GM10847 (cell line): Measurements from ENCODE around the gene CFAP70.

Source experiments
- POLR2A ChIP-seq: IDR thresholded peaks from 2 replicates; pipeline ENCODE4 v1.6.1; 2011; ENCODE audit not compliant: insufficient read length; ENCODE audit errors: extremely low read depth

Gene CFAP70

DNA sequence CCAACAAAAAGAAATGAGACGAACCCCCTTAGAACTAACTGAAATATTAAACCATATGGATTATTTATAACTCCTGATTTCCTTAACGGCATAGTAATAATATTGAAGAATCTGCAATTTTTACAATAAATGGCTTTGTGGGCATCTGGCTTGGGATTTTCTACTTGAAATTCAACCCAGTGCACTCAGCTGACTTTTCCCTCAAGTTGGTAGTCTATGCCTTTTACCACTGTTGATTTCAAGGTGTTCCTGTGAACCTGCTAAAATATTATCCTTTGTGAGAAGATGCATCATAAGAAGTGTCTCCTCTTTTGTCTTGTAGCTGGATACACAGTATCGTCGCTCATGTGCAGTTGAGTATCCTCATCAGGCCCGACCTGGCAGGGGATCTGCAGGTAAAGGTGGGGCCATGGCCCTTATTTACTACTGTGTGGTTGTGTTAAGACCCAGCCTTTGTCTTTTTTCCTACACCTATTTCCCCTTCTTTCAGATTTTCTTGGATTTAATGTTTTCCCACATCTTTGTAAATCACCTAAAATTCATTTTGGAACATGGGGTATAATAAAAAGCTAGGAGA is 119.6 kb downstream of the CFAP70 start:
- TF ChIP-seq POLR2A: no peak

DNA sequence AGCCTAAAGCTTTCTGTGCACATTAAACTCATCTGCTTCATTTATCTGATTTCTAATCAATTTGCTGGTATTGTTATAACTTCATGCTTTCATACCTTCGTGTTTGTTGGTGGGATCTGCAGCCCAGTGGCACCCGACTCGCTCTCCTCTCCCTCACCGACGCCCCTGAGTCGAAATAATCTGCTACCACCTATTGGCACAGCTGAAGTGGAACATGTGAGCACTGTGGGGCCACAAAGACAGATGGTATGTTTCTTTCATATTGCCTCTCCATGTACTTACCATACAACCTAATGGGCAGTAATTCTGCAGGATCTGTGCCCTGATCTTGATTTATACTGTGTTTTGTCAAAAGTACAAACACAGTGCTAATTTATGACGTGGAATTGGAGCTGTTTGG is 124.0 kb downstream of the CFAP70 start:
- TF ChIP-seq POLR2A: no peak

DNA sequence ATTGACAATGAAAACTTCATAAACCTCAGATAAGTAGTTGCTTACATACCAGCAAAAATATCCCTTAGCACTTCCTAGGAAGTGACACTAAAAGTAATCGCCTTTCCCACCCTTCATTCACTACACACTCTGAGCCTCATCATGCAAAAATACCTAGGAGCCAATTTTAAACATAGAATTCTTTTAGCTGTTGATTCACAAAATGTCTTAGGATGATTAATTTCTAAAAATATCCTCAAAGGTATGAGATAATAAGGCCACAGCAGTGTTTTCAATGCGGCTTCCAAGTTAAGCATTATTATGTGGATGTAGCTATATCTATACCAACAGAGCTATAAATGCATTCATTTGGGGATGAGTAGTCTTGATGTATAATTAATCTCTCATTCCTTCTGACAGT is 124.8 kb downstream of the CFAP70 start:
- TF ChIP-seq POLR2A: no peak

DNA sequence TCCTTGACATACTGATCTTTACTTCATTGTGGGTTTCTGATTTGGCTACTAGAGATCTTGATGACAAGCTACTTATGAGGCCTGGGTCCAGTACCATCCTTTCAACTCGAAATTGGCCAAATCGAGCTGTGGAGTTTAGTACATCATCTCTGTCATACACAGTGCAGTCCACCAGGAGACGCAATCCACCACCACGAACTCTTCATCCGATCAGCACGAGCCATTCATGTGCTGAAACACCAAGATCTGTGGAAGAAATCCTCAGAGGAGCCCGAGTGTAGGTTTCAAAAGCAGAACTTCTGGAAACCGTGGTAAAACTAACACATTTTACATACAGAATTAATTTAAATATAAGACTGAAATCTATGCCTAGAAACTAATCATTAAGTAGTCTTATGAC is 125.8 kb downstream of the CFAP70 start:
- TF ChIP-seq POLR2A: no peak

DNA sequence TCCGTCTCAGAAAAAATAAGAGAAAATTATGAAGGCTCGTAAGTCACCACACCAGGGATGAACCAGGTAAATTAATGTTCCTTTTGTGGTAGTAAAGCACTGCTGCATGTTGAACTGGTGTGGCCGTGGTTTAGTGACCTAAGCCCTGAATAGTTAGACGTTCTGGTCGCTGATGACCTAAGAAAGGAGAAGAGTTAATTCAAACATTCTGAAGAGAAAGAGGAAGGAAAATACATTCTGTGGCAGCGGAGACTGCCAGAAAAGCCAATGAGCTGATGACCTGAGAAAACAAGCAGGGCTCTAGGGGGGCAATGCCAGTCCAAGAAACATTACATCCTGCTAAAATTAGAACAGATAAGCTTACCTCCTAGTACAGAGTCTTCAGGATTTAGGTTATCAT is 129.1 kb downstream of the CFAP70 start:
- no peak for TF ChIP-seq POLR2A

DNA sequence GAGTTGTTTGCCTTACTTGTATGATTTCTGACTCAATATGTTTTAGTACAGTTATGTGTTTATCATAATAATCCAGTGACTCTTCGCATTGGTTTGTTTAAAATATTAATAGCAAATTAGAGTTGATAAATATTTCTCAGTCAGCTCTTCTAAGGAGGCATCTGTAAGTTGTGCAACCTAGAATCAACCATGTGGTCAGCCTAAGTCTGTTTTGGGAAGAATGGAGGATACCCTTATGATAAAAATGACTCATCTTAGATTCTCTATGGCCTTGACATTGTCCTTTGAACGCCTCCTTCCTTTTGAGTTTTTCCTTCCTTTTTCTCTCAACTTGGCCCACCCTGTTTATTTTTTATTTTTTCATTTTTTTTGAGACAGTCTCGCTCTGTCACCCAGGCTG is 130.4 kb downstream of the CFAP70 start:
- TF ChIP-seq POLR2A: no peak

DNA sequence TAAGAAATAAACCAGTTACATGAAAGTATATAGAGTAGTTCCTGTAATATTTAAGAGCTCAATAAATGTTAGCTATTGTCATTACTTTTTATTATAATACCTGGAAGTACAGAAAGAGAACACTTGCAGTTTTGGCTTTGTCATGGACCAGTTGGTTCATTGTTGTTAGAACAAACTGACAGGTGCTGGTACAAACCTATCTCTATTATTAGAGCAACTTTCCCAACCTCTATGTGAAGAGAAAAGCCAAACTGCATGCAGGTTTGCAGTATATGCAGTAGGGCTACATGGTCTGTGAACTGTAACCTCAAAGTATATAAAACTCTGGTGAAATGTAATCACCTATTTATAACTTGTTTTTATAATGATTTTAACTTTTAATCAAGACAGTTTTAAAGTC is 132.0 kb downstream of the CFAP70 start:
- TF ChIP-seq POLR2A: no peak

DNA sequence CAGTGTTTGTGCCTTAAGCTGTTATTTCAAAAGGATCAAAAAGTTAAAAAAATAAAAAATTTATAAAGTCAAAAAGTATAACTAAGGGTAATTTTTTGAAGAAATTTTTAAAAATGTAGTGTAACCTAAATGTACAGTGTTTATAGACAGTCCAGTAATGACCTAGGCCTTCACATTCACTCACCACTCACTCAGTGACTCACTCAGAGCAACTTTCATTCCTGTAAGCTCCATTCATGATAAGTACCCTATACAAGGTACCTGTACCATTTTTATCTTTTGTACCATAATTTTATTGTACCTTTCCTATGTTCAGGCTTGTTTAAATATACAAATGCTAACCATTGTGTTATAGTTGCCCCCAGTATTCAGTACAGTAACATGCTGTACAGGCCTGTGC is 133.1 kb downstream of the CFAP70 start:
- TF ChIP-seq POLR2A: no peak

DNA sequence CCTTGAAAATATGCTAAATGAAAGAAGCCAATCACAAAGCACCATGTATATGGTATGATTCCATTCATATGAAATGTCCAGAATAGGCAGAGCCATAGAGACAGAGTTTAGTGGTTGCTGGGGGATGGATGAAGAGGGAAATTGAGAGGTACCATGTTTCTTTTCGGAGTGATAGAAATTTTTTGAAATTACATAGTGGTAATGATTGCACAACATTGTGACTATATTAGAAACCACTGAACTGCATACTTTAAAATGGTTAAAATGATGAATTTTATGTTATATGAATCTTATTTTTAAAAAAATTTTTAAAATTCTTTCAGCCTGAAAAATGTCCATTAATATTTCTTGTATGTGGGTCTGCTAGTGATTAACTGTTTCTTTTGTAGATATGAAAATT is 137.7 kb downstream of the CFAP70 start:
- TF ChIP-seq POLR2A: no peak

DNA sequence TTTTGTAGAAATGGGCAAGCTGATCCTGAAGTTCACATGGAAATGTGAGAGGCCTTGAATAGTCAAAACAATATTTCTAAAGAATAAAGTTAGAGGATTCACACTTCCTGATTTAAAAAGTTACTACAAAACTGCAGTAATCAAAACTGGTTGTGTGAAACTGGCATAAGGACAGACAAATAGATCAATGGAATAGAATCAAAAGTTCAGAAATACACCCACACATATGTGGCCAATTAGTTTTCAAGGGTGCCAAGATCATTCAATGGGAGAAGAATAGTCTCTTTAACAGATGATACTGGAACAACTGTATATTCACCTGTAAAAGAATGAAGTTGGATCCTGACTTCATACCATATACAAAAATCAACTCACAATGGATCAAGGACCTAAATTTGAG is 139.3 kb downstream of the CFAP70 start:
- no peak for TF ChIP-seq POLR2A

DNA sequence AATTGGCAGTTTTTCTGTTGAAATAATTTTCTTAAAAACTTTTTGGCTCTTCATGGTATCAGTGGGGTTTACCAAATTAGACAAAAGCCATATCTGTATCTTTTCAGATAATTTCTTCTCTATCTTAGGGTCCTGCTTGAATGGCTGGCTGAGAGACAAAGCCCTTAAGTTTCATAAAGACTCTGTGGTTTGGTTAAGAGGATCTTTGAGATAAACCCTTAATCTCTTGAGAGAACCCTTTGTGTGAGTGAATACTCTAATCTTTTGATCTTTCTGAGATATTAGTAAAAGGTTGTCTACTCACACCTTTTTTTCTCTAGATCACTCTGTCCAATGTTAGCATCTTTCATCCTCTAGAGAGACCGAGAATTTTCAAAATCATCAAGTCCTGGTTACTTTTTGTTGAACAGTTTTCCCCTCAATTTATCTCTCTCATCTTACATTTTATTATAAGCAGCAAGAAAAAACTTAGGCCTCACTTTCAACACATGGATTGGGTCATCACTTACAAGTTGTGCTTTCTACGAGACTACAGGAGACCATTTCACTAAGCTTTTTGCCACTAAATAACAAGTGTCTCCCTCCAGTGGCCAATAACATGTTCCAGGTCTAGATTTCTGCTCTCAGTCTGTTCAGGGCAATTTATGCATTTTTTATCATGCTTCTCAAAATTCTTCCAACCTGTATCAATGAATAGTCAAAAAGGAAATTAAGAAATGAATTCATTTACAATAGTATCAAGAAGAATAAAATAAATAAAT is 140.1 kb downstream of the CFAP70 start:
- TF ChIP-seq POLR2A: no peak

DNA sequence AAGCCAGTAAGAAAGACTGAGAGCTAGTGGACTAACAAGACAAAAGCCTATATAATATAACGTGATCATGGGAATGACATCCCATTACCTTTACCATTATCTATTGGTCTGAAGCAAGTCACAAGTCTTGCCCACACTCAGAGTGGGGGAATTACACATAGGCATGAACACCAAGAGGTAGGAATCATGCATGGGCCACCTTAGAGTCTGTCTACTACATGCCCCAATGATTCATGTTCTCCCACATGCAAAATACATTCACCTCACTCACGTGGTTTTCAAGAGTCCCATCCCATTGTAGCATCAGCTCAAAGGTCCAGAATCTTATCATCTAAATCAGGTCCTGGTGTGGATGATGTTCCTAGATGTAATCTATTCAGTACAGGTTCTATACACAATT is 141.0 kb downstream of the CFAP70 start:
- no peak for TF ChIP-seq POLR2A

DNA sequence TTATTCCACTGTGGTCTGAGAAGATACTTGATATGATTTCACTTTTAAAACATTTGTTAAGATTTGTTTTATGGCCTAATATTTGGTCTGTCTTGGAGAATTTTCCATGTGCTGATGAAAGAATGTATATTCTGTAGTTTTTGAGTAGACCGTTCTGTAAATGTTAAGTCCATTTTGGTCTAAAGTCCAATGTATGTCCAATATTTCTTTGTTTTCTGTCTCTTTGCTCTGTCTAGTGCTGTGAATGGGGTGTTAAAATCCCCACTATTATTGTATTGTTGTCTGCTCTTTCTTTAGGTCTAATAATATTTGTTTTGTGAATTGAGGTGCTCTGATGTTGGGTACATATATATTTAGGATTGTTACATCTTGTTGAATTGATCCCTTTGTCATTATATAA is 142.9 kb downstream of the CFAP70 start:
- TF ChIP-seq POLR2A: no peak

DNA sequence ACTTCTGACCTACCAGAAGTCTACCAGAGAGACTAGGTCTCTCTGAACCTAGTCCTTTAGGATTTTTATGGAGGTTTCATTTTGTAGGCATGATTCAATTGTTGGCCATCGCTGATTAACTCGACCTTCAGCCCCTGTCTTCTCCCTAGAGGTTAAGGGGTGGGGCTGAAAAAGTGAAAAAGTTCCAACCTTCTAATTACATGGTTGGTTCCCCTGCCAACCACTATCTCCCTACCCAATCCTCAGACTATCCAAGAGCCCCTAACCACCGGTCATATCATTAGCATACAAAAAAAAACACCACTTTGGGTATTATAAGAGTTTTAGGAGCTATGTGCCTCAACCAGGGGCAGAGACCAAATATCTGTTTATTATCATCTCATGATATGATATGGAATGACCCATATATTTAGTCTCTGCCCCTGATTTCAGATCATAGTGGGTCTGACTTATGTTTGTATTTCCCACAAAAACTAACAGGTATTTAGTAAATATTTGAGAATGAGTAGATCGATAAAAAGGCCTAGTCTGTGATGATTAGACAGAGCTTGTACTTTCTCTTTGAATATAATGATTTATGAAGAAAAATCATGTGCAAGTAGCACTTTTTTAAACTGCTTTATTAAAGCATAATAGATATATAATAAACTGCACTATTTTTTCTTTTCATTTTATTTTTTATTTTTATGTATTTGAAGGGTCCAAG is 147.4 kb downstream of the CFAP70 start:
- no peak for TF ChIP-seq POLR2A

DNA sequence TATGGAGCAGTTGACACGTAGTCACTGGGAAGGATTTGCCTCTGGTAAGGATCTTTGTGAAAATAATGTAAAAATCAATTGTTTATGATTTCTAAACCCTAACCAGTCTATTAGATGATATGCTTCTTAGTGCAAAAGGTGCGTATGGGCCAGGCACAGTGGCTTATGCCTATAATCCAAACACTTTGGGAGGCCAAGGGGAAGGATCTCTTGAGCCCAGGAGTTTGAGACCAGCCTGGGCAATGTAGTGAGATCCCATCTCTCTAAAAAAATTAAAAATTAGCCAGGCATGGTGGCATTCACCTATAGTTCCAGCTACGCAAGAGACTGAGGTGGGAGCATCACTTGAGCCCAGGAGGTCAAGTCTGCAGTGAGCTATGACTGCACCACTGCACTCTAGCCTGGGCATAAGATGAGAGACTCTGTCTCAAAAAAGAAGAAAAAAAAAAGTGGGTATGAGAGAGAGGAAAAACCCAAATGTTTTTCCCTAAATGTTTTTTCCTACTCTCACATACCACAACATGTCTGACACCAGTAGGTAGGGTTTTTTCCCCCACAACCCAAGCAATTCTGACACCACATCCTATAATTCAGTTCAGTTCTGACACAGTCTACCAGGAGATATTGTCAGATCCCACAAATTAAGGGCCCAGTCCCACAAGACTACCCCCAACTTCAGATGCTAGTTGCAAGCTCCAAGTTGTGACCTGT is 148.1 kb downstream of the CFAP70 start:
- no peak for TF ChIP-seq POLR2A

DNA sequence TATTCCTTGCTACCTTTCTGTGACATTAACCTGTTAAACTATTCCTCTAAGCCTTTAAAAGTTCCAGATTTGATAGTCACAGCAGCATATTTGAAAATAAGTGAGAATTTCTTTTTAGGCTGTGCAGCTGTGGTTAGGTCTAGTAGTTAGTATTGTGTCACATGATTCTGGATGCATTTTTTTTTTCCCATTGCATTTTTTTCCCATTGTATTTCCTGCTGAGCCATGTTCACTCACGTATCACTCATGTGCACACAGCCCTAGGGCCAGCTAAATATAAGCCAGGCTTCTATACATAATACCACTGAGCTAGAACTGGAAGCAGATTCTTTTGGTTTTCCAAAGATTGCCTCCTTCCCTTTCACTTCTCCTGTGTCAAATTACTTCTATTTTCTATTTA is 149.0 kb downstream of the CFAP70 start:
- no peak for TF ChIP-seq POLR2A
